GM12865 (cell line): ENCODE measurements around the gene UROD.

ENCODE experiments used
- DNase-seq: peaks from one replicate; pipeline ENCODE4 v3.0.0; 2010; ENCODE audit warnings: low read depth
- H3K4me3 ChIP-seq: 2 replicates; pipeline ENCODE4 v1.5.1; 2011; ENCODE audit warnings: mild to moderate bottlenecking, low read depth, low read length, control low read depth
- CTCF ChIP-seq: IDR thresholded peaks from 2 replicates; pipeline ENCODE4 v1.5.1; 2011; ENCODE audit warnings: low read length, control low read depth, low read depth, inconsistent platforms; ENCODE audit not compliant: insufficient read depth; ENCODE audit errors: missing control alignments

UROD gene

GRCh38 chr1:45038661-45039364, 26.8 kb downstream of the UROD start:
- TF ChIP-seq CTCF, result no peak
- DNase-seq, result no peak
- H3K4me3 ChIP-seq, result no peak overlapping the region

GRCh38 chr1:45040297-45040696, 28.2 kb downstream of the UROD start:
- H3K4me3 ChIP-seq, result no peak overlapping the region
- TF ChIP-seq CTCF, result no peak
- DNase-seq, result no peak

- no peak overlapping the region for H3K4me3 ChIP-seq
- TF ChIP-seq CTCF, result no peak
- DNase-seq, result no peak
Observed at GRCh38 chr1:45043094-45043493, 31.0 kb downstream of the UROD start.

GRCh38 chr1:45044916-45045315, 32.9 kb downstream of the UROD start:
- TF ChIP-seq CTCF, result no peak
- DNase-seq, result no peak
- no peak overlapping the region for H3K4me3 ChIP-seq

- no peak for TF ChIP-seq CTCF
- no peak overlapping the region for H3K4me3 ChIP-seq
- DNase-seq, result no peak
Observed at GRCh38 chr1:45047032-45047431, 35.0 kb downstream of the UROD start.

- peak overlapping the region; percentile 24 for H3K4me3 ChIP-seq
- no peak for DNase-seq
- no peak for TF ChIP-seq CTCF
Observed at GRCh38 chr1:45051005-45051772, 39.1 kb downstream of the UROD start.
